Immature natural killer cell (primary cell): ENCODE data around the gene CDX1. TPM values are rescaled to one million over a fixed set of nuclear protein-coding genes. Genes with fewer than 3 reads are reported as not detected.

Experiments used
- DNase-seq, 3 donors: peaks; one replicate each; pipeline ENCODE4 v3.0.0; 2022; ENCODE audit warnings: mixed read lengths in 1 of 3
- H3K27ac Mint-ChIP-seq, 6 donors: one replicate each; pipeline ENCODE4 v1.8.0; 2020; ENCODE audit warnings: mixed read lengths in 6 of 6, mild to moderate bottlenecking in 5 of 6, inconsistent platforms in 4 of 6, moderate library complexity in 3 of 6
- H3K27me3 Mint-ChIP-seq, 3 donors: one replicate each; pipeline ENCODE4 v1.8.0; 2020 to 2021; ENCODE audit warnings: low read depth in 3 of 3, mild to moderate bottlenecking in 3 of 3, mixed read lengths in 3 of 3, moderate library complexity in 3 of 3, inconsistent platforms in 1 of 3
- H3K36me3 Mint-ChIP-seq, 3 donors: one replicate each; pipeline ENCODE4 v1.8.0; 2020; ENCODE audit warnings: mixed read lengths in 3 of 3, inconsistent platforms in 2 of 3, mild to moderate bottlenecking in 2 of 3
- H3K4me1 Mint-ChIP-seq, 2 donors: one replicate each; pipeline ENCODE4 v1.8.0; 2020; ENCODE audit warnings: inconsistent platforms in 2 of 2, mild to moderate bottlenecking in 2 of 2, mixed read lengths in 2 of 2, moderate library complexity in 1 of 2
- H3K4me3 Mint-ChIP-seq, 5 donors: one replicate each; pipeline ENCODE4 v1.8.0; 2020; ENCODE audit warnings: mild to moderate bottlenecking in 5 of 5, mixed read lengths in 5 of 5, inconsistent platforms in 3 of 5, moderate library complexity in 3 of 5
- H3K9me3 Mint-ChIP-seq, 6 donors: one replicate each; pipeline ENCODE4 v1.8.0; 2020; ENCODE audit warnings: mild to moderate bottlenecking in 6 of 6, mixed read lengths in 6 of 6, inconsistent platforms in 4 of 6, moderate library complexity in 3 of 6
- polyA plus RNA-seq, 3 donors: library from polyadenylated mRNA; unstranded; fragments of 300-500 nt; fragmentation: Illumina TruSeq; gene quantifications; one replicate each; pipeline ENCODE4 v1.2.3, GENCODE V29; 2021

The CDX1 gene
- polyA plus RNA-seq, 3 donors from 2014 or later = not detected

- peaks cover 0 to 1% (median 1%) of the 10 kb centered on the region in 3 donors for H3K27me3 Mint-ChIP-seq
- DNase-seq = no peak
- H3K4me3 Mint-ChIP-seq = no peak overlapping the region
- H3K4me1 Mint-ChIP-seq = no peaks in the 10 kb centered on the region
- no peak overlapping the region for H3K27ac Mint-ChIP-seq
- H3K9me3 Mint-ChIP-seq = no peaks in the 10 kb centered on the region
- peaks cover 0 to 25% (median 10%) of the 10 kb centered on the region in 3 donors for H3K36me3 Mint-ChIP-seq
These were observed 42.0 kb upstream of the CDX1 start for GRCh38 chr5:150124596-150124995.

- no peaks in the 10 kb centered on the region for H3K9me3 Mint-ChIP-seq
- peaks cover 0 to 1% (median 1%) of the 10 kb centered on the region in 3 donors for H3K27me3 Mint-ChIP-seq
- peaks cover 0 to 32% (median 6%) of the 10 kb centered on the region in 3 donors for H3K36me3 Mint-ChIP-seq
- H3K4me3 Mint-ChIP-seq = no peak overlapping the region
- no peak overlapping the region for H3K27ac Mint-ChIP-seq
- peaks cover 5 to 6% of the 10 kb centered on the region in 2 donors for H3K4me1 Mint-ChIP-seq
- no peak for DNase-seq
These were observed 41.2 kb upstream of the CDX1 start for GRCh38 chr5:150125334-150125733.

DNA sequence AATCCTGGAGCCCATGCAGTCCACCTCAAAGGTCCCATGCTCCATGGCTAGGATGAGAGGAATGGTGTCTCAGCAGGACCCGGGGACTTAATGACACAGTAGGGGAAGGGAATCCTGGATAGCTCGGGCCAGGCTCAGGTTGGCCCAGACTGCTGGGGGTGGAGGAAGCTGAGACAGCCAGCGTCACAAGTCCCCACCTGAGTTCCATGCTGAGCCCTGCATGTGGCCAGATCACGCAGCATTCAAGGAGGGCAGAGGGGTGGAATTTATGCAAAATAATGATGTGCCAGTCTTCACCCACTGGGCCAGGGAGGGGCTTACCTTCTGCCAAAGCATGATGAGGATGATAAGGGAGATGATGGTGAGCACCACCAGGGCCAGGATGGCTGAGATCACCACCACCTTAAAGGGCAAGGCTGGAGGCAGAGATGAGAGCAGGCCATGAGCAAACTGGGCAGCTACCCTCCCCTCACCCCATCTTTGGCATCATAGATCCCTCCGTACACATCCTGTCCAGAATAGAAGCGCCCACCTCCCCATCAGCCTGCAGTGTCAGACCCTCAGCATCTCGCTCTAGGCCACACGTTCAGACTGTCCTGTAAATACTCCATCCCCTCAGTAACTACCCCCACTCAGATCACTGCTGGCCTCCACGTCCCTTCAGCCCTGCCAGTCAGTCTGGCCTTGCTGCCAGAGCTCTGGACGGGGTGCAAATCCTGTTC, 40.2 kb upstream of the CDX1 start:
- H3K4me3 Mint-ChIP-seq = no peak overlapping the region
- peaks cover 16 to 17% of the 10 kb centered on the region in 2 donors for H3K4me1 Mint-ChIP-seq
- no peak overlapping the region for H3K27ac Mint-ChIP-seq
- H3K36me3 Mint-ChIP-seq = peaks cover 0 to 33% (median 6%) of the 10 kb centered on the region in 3 donors
- peaks cover 0 to 1% (median 1%) of the 10 kb centered on the region in 3 donors for H3K27me3 Mint-ChIP-seq
- H3K9me3 Mint-ChIP-seq = no peaks in the 10 kb centered on the region
- DNase-seq = no peak

- H3K9me3 Mint-ChIP-seq = no peaks in the 10 kb centered on the region
- H3K4me1 Mint-ChIP-seq = peaks cover 17 to 20% of the 10 kb centered on the region in 2 donors
- DNase-seq = no peak
- H3K27ac Mint-ChIP-seq = no peak overlapping the region
- peaks cover 0 to 1% (median 1%) of the 10 kb centered on the region in 3 donors for H3K27me3 Mint-ChIP-seq
- H3K4me3 Mint-ChIP-seq = no peak overlapping the region
- H3K36me3 Mint-ChIP-seq = peaks cover 0 to 28% (median 6%) of the 10 kb centered on the region in 3 donors
These were observed 39.7 kb upstream of the CDX1 start for GRCh38 chr5:150126921-150127265.

GRCh38 chr5:150129454-150129812, 37.1 kb upstream of the CDX1 start:
- peaks cover 20 to 21% of the 10 kb centered on the region in 2 donors for H3K4me1 Mint-ChIP-seq
- H3K9me3 Mint-ChIP-seq = no peaks in the 10 kb centered on the region
- H3K27me3 Mint-ChIP-seq = peaks cover 0 to 1% (median 1%) of the 10 kb centered on the region in 3 donors
- no peak for DNase-seq
- no peak overlapping the region for H3K4me3 Mint-ChIP-seq
- H3K36me3 Mint-ChIP-seq = peaks cover 0 to 31% (median 10%) of the 10 kb centered on the region in 3 donors
- no peak overlapping the region for H3K27ac Mint-ChIP-seq

GRCh38 chr5:150129813-150130492, 36.6 kb upstream of the CDX1 start:
- Mint-ChIP-seq H3K36me3 (peaks cover 0 to 29% (median 10%) of the 10 kb centered on the region in 3 donors), H3K27ac (peak overlapping the region in 2 of 6 donors; percentile 9 to 63), H3K4me3 (peak overlapping the region; percentile 22 to 75 (median 39)), H3K9me3 (no peaks in the 10 kb centered on the region), H3K27me3 (peaks cover 0 to 1% (median 0%) of the 10 kb centered on the region in 3 donors), H3K4me1 (peaks cover 20 to 21% of the 10 kb centered on the region in 2 donors)
- peak; percentile 42 to 57 (median 55) for DNase-seq

DNA sequence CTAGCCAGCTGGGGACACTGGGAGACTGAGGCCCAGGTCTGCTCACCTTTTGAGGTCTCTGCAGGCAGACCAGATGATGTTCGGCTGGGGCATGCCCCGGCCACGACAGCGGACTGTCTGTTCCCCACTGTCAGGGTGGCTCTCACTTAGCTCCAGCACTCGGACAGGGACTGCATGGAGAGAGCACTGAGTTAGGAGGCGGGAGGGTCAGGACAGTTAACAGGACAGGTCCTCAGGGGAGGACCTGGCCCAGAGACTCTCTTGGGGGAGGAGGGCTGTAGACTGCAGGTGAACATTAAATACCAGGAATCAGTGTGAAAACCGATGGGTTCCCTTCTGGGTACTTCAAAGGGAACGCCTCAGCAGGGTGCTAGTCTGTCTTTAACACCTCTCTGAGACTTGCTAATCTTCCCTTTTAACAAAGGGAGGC, 36.1 kb upstream of the CDX1 start:
- peak in 1 of 3 donors; percentile 11 for DNase-seq
- Mint-ChIP-seq H3K4me1 (peaks cover 20 to 21% of the 10 kb centered on the region in 2 donors), H3K9me3 (no peaks in the 10 kb centered on the region), H3K27me3 (peaks cover 0 to 1% (median 0%) of the 10 kb centered on the region in 3 donors), H3K27ac (peak overlapping the region in 3 of 6 donors; percentile 7 to 63 (median 51)), H3K36me3 (peaks cover 0 to 30% (median 10%) of the 10 kb centered on the region in 3 donors), H3K4me3 (peak overlapping the region in 4 of 5 donors; percentile 24 to 75 (median 54))

DNA sequence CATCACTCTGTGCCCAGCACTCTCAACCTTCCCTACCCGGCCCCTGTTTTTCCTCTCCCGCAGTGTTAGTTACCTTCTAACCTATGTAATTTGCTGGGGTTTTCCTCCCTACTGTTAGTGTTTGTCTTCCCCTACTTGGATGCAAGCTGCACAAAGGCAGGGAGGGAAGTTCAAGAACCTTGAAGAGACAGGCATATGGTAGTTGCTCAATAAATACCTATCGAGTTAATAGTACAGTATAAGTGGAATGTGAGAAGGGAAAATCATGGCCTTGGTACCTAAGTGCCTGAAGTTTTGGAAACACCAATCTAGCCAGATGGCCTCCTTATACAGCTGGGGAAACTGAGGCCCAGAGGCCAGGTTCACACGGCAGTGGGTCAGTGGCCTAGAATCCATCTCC, 35.1 kb upstream of the CDX1 start:
- Mint-ChIP-seq H3K9me3 (no peaks in the 10 kb centered on the region), H3K4me3 (peak overlapping the region in 2 of 5 donors; percentile 8 to 75), H3K27ac (peak overlapping the region in 4 of 6 donors; percentile 8 to 63 (median 16)), H3K36me3 (peaks cover 0 to 27% (median 10%) of the 10 kb centered on the region in 3 donors), H3K27me3 (peaks cover 0 to under 1% (median 0%) of the 10 kb centered on the region in 3 donors), H3K4me1 (peaks cover 20 to 21% of the 10 kb centered on the region in 2 donors)
- DNase-seq = no peak

- no peak for DNase-seq
- H3K9me3 Mint-ChIP-seq = no peaks in the 10 kb centered on the region
- no peak overlapping the region for H3K4me3 Mint-ChIP-seq
- H3K4me1 Mint-ChIP-seq = peaks cover 20 to 21% of the 10 kb centered on the region in 2 donors
- peak overlapping the region in 3 of 6 donors; percentile 25 to 46 (median 36) for H3K27ac Mint-ChIP-seq
- H3K27me3 Mint-ChIP-seq = no peaks in the 10 kb centered on the region
- peaks cover 0 to 27% (median 10%) of the 10 kb centered on the region in 3 donors for H3K36me3 Mint-ChIP-seq
These were observed 34.4 kb upstream of the CDX1 start for GRCh38 chr5:150131978-150132694.

DNA sequence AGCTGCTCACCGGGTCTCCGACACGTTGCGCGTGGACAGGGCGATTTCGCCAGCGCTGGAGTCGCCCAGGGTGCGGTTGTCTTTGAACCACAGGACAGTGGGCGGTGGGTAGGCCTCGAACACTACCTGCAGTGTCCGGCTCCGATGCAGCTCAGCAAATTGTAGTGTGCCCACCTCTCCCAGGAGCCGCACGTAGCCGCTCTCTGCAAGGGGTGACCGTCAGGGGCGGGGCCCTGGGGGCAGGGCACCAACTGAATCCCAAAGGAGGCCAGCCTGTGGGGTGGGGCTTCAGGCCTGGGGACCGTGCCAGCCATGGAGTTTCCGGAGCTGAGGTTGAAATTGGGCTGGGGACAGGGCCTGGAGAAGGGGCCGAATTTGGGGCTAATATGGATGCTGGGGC, 33.8 kb upstream of the CDX1 start:
- no peaks in the 10 kb centered on the region for H3K9me3 Mint-ChIP-seq
- peaks cover 0 to 26% (median 10%) of the 10 kb centered on the region in 3 donors for H3K36me3 Mint-ChIP-seq
- H3K27ac Mint-ChIP-seq = peak overlapping the region in 1 of 6 donors; percentile 36
- peaks cover 20 to 21% of the 10 kb centered on the region in 2 donors for H3K4me1 Mint-ChIP-seq
- no peaks in the 10 kb centered on the region for H3K27me3 Mint-ChIP-seq
- DNase-seq = no peak
- H3K4me3 Mint-ChIP-seq = no peak overlapping the region

DNA sequence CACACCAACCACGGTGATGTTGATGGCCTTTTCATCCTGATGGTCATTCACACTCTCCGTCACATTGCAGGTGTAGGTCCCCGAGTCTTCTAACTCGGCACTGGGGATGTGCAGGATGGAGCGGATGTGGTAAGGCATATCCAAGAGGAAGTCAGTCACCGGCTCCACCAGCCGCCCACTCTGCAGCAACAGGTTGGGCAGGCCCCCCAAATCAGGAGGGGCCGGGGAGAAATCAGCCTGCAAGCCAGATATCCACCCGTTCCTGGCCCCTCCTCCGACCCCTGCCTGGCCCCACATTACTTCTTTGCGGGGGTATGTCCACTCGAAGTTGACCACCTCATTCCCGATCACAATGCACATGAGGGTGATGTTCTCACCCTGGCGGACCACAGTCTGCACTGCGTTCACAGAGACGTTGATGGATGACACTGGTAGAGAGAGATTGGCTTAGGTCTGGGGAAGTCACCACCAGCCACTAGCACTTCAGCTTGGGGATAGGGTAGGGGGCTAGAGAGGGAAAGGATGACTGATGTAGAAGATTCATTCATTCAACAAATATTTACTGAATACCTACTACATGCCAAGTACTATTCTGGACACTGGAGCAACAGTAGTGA, 32.9 kb upstream of the CDX1 start:
- Mint-ChIP-seq H3K4me1 (peaks cover 20 to 21% of the 10 kb centered on the region in 2 donors), H3K9me3 (no peaks in the 10 kb centered on the region), H3K4me3 (no peak overlapping the region), H3K27me3 (peaks cover 0 to 2% (median 0%) of the 10 kb centered on the region in 3 donors), H3K36me3 (peaks cover 0 to 20% (median 6%) of the 10 kb centered on the region in 3 donors), H3K27ac (no peak overlapping the region)
- DNase-seq = no peak

DNA sequence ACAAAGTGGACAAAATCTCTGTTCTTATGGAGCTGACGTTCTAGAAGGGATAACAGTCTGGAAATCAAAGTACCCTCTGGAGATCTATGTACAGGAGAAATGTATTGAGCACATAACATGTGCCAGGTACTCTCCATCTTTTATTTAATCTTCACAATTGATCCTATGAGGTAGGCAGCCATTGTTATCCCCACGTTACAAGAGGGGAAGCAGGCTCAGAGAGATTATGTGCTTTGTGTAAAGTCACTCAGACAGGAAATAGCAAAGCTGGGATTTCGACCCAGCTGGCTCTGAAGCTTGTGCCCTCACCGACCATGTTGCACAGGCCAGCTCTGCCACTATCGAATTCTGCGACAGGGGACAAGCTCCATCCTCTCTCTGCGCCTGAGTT, 32.4 kb upstream of the CDX1 start:
- Mint-ChIP-seq H3K36me3 (peaks cover 0 to 17% (median 4%) of the 10 kb centered on the region in 3 donors), H3K4me3 (no peak overlapping the region), H3K27me3 (peaks cover 0 to 2% (median 0%) of the 10 kb centered on the region in 3 donors), H3K9me3 (no peaks in the 10 kb centered on the region), H3K4me1 (peaks cover 20 to 21% of the 10 kb centered on the region in 2 donors), H3K27ac (no peak overlapping the region)
- DNase-seq = no peak
